GM21526 (cell line): ENCODE measurements around the gene SCN3A.

Experiments
- ATAC-seq: cut with Tn5 transposase; IDR thresholded peaks from one replicate; pipeline ENCODE4 v1.9.1; 2021; ENCODE audit warnings: moderate library complexity; ENCODE audit not compliant: unreplicated experiment, low FRiP score

Gene SCN3A

DNA sequence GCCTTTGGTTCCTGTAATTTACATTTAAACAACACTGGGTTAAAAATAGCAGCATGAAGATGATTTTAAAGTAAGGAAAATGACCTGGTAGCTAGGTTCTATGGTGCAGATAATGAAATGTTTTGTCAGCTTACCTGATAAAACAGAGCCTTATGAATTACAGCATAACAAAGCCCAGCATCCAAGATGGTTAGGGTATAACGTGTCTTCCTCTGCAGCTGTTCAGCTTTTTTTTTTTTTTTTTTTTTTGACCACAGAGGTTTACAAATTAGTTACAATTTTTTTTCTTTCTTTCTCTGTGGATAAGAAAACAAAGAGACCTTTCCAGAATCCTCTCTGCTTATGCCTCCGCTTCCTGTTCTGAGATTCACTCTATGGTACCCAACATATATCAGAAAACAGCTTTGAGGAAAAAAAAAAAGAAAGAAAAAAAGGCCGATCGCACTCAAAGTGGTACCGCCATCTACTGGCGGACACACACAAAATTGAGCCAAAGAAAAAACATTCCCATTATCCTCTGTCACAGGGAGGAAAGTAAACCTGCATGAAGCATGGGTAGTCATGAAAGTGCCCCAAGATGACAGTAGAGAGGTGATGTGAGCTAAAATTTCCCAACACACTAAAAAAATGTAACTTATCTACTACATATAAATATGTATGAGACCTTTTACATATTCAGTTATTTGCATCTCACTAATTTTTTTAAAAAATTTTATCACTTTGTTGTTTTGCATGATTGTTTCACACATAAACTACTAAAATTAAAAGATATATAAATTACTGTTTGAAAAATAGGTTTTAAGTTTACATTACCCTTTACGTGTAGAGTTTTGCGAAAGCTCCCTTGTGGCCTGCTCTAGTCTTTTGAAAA lies at the start of gene SCN3A:
SCN3A (minus strand) TSS at position 362 of the 871 bp plus-strand sequence. CDS start 27,656 bp downstream, outside the sequence.
- ATAC-seq: peak; percentile 67

GRCh38 chr2:165253178-165253577 lies 49.3 kb upstream of the SCN3A start:
- ATAC-seq: no peak

DNA sequence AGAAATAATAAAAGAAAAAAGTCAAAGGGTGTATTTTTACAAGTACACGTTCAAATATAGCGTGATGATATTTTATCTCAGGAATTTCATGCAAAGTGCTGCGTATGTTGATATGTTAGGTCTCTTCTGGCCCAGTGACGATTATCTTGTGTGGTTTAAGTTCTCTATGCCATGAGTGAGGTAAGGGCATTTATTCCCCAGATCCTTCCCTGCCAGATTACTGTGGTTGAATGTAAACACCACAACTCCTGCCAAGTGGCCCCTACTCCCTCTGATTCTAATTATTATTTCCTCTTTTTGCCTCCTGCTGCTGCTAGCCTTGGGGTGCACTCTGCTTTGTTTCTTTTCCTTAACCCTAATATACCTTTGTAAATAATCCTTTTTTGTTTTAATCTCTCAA lies 47.5 kb upstream of the SCN3A start:
- no peak for ATAC-seq

DNA sequence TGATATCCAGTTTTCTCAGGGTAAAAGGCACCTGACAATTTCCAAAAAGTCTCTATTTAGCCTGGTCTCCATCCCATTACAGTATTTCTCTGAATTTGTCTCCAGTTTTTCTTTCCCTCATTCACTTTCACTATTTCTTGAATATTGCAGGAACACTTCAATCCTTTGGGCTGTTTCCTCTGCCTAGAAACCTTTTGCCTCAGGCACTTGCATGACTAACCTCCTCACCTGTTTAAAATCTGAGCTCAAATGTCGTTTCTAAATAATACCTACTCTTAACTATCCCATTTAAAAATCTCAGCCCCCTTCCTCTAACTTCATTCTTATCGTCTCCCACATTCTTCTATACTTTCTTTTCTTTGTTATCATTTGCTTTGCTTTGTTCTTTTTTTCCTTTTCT lies 44.4 kb upstream of the SCN3A start:
- no peak for ATAC-seq

DNA sequence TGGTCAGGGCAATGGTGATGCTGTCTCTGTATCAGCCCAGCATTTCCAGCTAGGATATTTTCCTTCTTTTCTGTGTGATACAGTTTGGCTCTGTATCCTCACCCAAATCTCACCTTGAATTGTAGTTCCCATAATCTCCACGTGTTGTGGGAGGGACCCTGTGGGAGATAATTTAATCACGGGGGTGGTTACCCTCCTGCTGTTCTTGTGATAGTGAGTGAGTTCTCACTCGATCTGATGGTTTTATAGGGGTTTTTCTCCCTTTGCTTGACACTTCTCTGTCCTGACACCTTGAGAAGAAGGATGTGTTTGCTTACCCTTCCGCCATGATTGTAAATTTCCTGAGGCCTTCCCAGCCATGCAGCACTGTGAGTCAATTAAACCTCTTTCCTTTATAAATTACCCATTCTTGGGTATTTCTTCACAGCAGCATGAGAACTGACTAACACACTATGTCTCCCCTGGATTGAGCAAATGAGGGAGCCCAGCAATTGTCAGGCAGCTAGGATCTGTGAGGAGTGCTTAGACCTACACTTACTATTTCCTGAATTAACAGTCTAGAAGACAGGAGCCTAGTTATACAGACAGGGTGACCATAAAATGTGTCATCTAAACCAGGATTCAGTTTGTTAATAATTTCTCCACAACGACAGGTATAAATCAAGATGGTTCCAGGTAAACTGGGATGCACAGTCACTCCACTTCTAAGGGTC lies 41.4 kb upstream of the SCN3A start:
- no peak for ATAC-seq

- no peak for ATAC-seq
Observed at GRCh38 chr2:165240916-165241315, 37.1 kb upstream of the SCN3A start.

GRCh38 chr2:165239856-165240515 lies 36.1 kb upstream of the SCN3A start:
- no peak for ATAC-seq

DNA sequence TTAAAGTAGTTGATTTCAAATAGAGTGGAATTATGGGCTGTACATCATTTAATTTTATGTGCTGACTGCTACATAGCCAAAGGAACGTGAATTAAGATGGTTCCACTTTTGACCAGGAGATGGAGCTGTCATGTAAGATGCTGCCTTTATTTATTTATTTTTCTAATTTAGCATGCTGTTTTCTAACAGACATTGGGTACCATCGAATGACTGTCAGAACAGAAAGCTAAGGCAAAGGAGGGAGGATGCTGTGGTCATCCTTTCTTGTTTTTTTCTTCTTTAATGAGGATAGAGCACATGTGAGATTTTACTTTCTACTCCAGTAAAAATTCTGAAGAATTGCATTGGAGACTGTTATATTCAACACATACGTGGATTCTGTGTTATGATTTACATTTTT lies 35.4 kb upstream of the SCN3A start, which contains the start of gene SCN2A:
SCN2A (plus strand) TSS at position 185 of the 400 bp plus-strand sequence. CDS start 56,410 bp downstream, outside the sequence.
- ATAC-seq: peak; percentile 68

DNA sequence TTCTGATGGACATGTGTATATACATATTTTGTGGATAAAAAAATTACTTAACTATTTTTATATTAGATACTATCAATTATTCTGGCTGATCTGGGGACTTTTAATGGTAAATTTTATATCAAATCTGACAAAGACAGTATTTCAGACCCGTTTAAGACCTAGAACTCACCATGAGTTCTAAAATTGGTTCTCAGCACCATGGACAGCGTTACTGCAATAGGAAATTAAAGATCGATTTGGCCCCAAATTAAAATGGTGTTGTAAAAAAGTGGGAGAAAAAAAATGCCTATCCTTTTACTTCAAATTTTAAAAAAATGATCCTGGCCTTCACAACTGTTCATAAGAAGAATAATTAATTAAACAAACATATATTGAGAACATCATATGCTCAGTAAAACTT lies 34.4 kb upstream of the SCN3A start:
- no peak for ATAC-seq

GRCh38 chr2:165237056-165237455 lies 33.2 kb upstream of the SCN3A start:
- ATAC-seq: no peak

GRCh38 chr2:165227571-165227970 lies 23.7 kb upstream of the SCN3A start:
- no peak for ATAC-seq

DNA sequence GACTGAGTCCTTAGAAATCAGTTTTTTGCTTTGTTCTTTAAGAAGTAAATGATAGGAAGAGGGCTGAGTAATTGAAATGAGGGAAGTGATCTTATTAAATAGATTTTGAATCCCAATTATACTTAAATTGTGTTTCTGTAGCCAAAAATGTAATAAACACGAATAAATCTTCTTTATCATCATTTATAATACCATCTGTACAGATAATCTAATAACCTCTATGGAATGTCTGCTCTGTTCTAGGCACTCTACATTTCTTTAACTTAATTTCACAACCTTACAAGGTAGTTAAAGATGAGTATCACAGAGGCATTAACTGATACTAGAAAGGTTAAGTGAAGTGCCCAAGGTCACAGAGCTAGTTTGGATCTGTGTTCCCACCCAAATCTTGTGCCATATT lies 21.1 kb upstream of the SCN3A start:
- ATAC-seq: no peak

GRCh38 chr2:165219481-165219880 lies 15.6 kb upstream of the SCN3A start:
- no peak for ATAC-seq

GRCh38 chr2:165214093-165214492 lies 10.2 kb upstream of the SCN3A start:
- ATAC-seq: no peak

- no peak for ATAC-seq
Observed at GRCh38 chr2:165208094-165208493, 4.2 kb upstream of the SCN3A start.

DNA sequence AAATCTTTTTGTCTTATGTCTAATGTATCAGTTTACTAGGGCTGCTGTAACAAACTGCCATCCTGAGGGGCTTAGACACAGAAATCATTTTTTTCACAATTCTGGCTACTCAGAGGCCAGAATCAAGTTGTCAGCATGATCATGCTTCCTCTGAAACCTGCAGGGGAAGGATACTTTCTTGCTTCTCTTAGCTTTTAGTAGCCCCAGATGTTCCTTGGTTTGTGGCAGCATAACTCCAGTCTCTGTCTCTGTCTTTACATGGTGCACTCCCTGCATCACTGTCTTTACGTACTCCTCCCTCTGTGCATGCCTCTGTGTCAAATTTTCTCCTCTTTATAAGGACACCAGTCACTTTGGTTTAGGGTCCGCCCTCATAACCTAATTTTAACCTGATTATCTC lies 2.0 kb upstream of the SCN3A start:
- no peak for ATAC-seq

DNA sequence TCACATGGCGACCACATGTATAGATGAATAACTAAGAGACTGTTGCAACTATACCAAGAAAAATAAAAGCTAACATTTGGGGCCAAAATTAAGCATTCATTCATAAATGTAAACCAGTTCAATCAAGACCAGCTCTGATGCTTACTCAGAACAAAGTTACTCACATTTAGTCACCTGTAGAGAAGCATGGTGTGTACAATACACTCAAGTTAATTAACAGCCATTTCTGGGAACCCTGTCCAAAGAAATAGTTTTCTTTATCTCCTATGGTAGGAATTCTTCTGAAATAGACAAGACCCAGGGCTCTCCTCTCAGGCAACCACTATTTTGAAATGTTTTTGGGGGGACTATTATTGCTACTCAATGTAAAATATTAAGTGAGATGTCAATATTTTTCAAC lies 1.6 kb downstream of the SCN3A start:
- no peak for ATAC-seq

DNA sequence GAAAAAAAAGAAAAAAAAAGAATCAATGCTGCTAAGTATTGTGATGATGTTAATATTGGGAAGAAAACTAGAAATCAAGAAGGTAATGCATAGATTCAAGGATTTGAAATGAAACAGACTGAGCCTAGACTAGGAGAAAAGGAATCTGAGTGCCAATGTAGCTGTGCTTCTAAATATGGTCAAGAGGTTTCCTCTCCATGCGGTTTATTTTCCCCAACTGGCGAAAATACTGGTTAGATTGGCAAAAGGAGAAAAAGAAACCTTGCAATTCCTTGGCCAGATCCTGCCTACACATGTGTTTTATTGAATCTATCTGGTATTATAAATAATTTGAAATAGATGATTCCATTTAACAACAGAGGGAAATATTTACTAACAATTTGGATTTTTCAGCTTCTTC lies 5.7 kb downstream of the SCN3A start:
- ATAC-seq: no peak

- ATAC-seq: no peak
Observed at GRCh38 chr2:165197346-165197745, 6.5 kb downstream of the SCN3A start.

DNA sequence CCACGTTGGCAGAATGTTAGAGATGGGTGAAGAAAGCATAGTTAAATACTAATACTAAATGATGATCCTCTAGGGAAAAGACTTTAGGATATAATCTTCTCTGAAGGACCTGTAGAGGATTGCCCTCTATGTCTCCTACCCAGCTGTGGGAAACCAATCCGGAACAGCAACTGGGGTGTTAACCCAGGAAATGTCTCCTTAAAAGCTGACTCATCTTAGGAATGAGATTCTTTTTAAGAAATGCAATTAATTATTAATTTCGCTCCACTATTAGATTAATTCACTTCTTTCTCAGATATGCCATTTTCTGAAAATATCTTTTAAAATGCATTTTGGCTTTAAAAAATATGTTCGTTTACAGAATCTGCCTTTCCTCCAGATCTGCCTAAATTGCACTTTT lies 7.4 kb downstream of the SCN3A start:
- ATAC-seq: no peak

GRCh38 chr2:165193178-165193777 lies 10.6 kb downstream of the SCN3A start:
- ATAC-seq: peak; percentile 98
